Measurements from ENCODE around the gene GFY.

DNA sequence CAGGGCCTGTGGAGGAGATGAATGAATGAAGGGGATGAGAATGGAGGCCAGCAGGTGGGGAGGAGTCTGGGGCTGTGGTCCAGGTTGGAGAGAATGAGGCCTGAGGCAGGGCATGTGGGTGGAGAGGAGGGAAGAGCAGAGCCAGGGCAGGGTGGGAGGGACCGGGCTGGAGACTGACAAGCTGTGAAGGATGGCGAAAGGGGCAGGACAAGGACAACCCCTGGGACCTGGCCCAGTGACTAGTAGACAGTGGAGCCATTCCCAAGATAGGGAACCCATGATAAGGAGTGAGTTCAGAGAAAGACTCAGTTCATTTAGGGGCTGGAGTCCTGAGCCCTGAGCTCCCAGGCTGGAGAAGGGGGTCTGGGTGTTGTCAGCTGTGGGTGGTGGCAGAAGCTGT, 5.0 kb upstream of the GFY start:
- no peak for TF ChIP-seq POLR2A (IDR thresholded peaks at IDR 0.05)
- TF ChIP-seq, protein P1, sequence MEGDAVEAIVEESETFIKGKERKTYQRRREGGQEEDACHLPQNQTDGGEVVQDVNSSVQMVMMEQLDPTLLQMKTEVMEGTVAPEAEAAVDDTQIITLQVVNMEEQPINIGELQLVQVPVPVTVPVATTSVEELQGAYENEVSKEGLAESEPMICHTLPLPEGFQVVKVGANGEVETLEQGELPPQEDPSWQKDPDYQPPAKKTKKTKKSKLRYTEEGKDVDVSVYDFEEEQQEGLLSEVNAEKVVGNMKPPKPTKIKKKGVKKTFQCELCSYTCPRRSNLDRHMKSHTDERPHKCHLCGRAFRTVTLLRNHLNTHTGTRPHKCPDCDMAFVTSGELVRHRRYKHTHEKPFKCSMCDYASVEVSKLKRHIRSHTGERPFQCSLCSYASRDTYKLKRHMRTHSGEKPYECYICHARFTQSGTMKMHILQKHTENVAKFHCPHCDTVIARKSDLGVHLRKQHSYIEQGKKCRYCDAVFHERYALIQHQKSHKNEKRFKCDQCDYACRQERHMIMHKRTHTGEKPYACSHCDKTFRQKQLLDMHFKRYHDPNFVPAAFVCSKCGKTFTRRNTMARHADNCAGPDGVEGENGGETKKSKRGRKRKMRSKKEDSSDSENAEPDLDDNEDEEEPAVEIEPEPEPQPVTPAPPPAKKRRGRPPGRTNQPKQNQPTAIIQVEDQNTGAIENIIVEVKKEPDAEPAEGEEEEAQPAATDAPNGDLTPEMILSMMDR (IDR thresholded peaks at IDR 0.05) = no peak
